Hypothalamus (tissue), 51 donors: ENCODE results near the gene ZNF223.

Experiments used
- DNase-seq, 51 donors: peaks; one replicate each; lab custom pipeline; 2025; lab: John Stamatoyannopoulos, UW

The ZNF223 gene

DNA sequence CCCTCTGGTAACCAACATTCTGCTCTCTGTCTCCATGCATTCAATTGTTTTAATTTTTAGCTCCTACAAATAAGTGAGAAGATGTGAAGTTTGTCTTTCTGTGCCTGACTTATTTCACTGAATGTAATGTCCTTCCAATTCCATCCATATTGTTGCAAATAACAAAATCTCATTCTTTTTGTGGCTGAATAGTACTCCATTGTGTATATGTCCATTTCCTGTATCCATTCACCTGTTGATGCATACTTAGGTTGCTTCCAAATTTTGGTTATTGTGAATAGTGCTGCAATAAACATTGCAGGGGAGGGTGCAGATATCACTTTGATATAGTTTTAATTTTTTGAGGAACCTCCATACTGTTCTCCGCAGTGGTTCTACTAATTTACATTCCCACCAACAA is 17.6 kb downstream of the ZNF223 start:
- no peak for DNase-seq

DNA sequence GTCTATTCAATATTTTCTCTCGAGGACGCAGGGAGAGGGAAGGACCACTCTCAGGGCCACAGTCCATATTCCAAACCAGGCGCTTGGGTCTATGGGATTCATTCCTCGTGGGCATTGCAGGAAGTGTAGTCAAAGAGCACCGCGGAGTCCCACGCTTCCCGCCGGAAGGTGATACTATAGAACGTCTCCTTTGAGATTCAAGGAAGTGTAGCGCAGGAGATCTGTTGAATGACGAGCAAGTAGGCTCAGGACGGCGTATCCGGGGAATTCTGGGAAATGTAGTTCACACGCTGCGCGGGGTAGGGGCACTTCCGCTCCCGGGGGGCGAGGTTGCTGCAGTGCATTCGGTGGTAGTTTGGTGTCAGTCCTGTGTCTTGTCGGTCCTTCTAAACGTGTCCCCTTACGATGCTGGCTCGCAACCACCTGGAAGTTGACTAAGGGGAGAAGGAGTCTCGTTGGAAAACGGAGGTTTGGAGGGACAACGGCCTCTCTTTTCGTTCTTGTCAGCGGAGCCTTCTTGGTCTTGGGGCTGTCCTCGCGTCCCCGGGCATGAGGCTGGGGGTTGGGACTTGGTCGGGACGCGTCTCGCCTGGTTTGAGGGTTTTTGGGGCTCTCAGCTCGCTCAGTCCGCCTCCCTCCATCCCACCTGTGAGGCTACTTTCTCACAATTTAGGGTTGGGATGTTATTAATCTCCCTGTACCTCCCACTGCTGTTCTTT is 20.1 kb downstream of the ZNF223 start, which contains the start of gene ZNF284:
ZNF284 (plus strand) TSS at position 336 of the 719 bp plus-strand sequence. CDS start 4,231 bp downstream, outside the sequence.
- peak; percentile 27 to 94 (median 82) for DNase-seq

DNA sequence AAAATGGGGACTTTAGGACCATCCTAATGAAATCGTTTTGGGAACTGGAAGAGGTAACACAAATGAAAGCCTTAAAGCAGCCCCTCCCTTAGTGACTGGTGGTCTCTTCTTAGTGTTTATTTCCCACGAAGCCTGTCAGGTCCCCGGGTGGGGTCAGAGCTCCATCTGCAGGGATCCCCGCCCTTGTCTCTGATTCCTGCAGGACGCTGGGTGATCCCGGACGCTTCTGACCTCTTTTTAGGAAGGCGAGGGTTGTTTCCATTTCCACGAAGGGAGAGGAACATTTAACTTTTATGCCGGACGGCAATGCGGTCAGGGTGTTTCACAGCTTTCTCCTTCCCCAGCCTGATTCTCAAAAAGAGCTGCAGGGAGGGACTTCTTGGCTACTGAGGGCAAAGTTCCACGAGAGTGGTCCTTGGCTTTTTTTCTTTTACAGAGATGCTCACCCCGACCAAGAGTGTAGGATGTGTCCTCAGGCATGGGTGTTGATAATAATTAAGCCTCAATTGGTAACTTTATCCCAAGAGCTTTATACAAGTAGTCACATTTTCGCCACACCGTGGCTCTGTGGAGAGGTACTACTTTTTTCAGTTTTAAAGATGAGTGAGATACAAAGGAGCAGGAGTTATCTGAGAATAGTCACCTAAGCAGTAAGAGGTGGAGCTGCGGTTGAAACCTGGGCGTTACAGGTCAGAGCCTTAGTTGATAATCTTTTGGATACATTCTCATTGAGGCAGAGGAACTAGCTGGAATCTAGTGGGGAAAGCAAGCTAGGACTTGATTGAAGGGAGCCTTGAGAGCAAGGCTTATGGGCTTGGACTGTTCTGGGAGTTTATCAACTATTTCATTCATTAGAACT is 20.9 kb downstream of the ZNF223 start:
- no peak for DNase-seq

DNA sequence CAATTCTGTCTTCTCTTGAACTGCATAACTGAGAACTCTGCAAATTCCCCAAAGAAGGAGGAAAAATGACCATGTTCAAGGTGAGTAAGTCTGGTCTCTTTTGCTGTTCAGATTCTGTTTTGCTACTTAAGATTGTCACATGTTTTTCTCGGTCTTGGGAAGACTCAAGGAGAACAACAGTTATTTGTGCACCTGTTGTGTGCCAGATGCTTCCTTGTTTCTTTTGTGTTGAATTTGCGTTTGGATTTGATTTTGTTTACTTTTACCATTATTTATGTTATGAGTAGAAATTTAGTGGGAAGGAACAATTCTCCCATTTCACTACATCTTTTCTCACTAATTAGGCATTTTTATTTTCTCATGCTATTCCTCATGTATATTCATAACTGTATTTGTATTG is 24.5 kb downstream of the ZNF223 start:
- no peak for DNase-seq

DNA sequence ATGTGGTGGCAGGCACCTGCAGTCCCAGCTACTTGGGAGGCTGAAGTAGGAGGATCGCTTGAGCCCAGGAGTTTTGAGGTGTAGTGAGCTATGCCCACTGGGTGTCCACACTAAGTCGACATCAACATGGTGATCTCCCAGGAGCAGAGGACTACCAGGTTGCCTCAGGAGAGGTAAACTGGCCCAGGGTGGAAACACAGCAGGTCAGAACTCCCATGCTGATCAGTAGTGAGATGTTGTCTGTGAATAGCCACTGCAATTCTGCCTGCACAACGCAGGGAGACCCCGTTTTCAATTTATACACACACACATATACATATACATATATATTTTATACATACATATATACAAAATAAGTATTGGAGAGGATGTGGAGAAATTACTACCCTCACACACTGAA is 40.3 kb downstream of the ZNF223 start:
- no peak for DNase-seq

DNA sequence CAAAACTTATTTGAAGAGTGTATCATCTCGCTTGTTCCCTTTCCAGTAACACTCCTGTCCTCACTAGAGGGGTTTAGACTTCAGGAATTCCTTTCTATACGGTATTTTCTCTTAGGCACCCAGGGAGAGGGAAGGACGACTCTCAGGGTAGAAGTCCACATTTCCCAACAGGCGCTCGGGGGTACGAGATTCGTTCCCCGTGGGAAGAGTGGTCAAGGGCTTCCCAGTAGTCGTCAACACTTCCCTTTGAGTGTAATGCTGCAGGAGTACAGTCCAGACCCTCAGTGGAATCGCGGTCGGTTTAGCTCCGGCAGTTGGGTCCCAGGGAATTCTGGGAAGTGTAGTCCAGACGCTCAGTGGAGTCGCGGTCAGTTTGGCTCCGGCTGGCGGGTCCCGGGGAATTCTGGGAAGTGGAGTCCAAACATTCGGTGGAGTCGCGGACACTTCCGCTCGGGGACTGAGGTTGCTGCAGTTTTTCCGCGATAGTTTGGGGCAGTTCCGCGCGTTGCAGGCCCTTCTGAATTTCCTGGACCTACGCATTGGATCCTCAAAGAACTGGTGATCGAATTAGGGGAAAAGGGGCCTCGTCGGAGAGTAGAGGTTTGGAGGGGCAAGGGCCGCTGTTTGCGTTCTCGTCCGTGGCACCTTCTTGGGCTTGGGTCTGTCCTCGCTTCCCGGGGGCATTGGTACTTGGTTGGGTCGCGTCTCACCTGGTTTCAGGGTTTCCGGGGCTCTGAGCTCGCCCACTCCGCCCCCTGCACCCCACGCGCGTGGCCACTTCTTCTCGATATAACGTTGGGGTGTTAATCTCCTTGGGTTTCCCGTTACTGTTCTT is 42.3 kb downstream of the ZNF223 start, which contains the start of gene ZNF224:
ZNF224 (plus strand) TSS at position 431 of the 835 bp plus-strand sequence. CDS start 3,513 bp downstream, outside the sequence.
- DNase-seq = peak; percentile 42 to 95 (median 88)

DNA sequence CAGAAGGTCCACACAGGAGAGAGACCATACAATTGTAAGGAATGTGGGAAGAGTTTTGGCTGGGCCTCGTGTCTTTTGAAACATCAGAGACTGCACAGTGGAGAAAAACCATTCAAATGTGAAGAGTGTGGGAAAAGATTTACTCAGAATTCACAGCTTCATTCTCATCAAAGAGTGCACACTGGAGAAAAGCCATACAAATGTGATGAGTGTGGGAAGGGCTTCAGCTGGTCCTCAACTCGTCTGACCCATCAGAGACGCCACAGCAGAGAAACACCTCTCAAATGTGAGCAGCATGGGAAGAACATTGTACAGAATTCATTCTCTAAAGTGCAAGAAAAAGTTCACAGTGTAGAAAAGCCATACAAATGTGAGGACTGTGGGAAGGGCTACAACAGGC is 55.9 kb downstream of the ZNF223 start:
- DNase-seq = no peak

DNA sequence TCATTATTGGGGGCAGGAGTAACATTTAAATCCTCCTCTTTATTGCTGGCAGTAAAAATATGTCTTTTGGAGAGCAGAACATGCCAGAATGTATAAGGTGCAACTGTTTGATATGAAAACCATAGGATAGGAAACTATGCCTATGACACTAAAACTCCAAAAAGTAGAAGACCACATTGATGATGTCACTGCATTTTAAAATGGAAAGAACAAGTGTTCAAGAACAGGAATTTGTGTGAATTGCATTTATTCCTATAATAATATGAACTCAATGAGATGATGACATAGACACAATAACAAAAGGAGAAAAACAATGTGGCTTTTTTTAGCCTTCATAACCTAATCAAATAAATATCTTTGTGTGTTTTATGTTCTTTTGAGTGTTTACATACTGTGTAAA is 57.6 kb downstream of the ZNF223 start:
- no peak for DNase-seq

DNA sequence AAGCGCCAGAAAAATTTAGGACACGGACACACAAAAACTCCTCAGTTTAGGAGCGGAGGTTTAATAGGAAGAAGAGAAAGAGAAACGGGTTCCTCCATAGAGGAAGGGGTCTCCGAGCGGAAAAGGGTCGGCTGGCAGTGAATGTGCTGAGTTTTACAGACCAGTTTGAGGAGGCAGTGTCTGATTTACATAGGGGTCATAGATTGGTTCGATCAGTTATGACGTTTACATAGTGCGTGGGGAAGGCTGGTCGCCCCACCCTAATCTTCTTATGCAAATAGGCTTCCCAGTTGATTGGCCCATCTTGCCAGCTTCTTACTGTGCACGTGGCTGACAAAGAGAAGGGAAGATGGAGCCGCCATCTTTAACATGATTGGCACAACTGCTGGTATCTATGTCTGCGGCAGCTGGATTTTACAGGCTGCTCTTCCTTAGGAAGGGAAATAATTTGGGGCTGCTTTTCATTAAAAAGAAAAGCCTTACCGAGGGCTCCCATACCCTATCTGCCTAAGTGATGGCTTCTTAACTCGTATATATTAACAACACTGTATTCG is 60.2 kb downstream of the ZNF223 start:
- DNase-seq = peak in 11 of 51 donors; percentile 0 to 30 (median 4)

DNA sequence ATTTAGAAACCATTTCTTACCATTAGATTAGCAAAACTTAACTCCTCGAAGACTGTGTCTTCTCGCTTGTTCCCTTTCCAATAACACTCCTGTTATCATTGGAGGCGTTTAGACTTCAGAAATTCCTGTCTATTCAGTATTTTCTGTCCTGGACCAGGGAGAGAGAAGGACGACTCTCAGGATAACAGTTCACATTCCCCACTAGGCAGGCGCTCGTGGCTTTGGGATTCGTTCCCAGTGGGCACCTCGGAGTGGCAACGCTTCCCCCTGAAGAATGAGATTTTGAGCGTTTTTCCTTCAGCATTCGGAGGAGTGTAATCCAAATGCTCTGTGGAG is 60.9 kb downstream of the ZNF223 start:
- no peak for DNase-seq

DNA sequence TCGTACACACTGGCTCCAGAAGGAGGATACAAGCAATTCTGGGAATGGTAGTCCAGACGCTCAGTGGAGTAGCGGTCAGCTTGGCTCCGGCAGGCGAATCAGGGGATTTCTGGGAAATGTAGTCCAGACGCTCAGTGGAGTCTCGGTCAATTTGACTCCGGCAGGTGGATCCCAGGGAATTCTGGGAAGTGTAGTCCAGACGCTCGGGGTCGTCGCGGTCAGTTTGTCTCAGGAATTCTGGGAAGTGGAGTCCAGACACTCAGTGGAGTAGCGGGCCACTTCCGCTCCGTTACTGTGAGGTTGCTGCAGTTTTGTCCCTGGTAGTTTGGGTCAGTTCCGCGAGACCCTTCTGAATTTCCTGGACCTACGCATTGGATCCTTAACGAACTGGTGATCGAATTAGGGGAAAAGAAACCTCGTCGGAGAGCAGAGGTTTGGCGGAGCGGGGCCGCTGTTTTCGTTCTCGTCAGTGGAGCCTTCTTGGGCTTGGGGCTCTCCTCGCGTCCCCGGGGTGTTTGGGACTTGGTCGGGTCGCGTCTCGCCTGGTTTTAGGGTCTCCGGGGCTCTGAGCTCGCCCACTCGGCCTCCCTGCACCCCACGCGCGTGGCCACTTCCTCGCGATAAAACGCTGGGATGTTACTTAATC is 61.4 kb downstream of the ZNF223 start, which contains the start of gene ZNF225:
ZNF225 (plus strand) TSS at position 262 of the 646 bp plus-strand sequence. CDS start 2,429 bp downstream, outside the sequence.
- peak; percentile 56 to 99 (median 96) for DNase-seq

DNA sequence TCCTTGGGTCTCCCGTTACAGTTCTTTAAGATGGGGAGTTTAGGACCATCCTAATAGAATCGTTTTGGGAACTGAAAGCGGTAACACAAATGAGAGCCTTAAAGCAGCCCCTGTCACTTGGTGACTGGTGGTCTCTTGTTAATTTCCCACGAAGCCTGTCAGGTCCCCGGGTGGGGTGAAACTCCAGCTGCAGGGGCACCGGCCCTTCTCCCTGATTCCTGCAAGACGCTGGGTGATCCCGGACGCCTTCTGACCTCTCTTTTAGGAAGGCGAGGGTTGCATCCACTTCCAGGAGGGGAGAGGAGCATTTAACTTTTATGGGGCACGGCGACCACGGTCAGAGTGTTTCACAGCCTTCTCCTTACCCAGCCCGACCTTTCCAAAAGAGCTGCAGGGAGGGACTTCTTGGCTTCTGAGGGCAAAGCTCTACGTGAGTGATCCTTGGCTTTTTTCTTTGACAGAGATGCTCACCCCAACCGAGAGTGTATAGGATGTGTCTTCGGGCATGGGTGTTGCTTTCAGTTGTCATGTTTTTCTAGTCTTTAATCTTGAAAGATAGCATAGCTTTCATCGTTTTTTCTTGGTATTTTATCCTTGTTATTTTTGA is 62.1 kb downstream of the ZNF223 start:
- peak in 8 of 51 donors; percentile 4 to 27 (median 12) for DNase-seq
